PC-9 (cell line): ENCODE results near the gene PEPD. TPM values are rescaled to one million over a fixed set of nuclear protein-coding genes. Genes with fewer than 3 reads are reported as not detected.
"Not testable (repeated sequence)": the region's sequence is repeated elsewhere in the genome, so short reads cannot be mapped to it uniquely, and the experiment has no call there.

ENCODE experiments used
- BruUV-seq: library from RNA; stranded (reverse); fragments of 400-500 nt; replicated peaks from 2 replicates; lab custom pipeline; 2021; lab: Mats Ljungman, UMichigan
- CTCF ChIA-PET: fragments of 300-600 bp; sonication (Branson Sonifier 250); formaldehyde crosslinking; loops from one replicate; lab custom pipeline; 2022; ENCODE audit warnings: antibody characterized with exemption; lab: Charles Lee
- POLR2A ChIA-PET: fragments of 300-600 bp; sonication (Branson Sonifier 250); formaldehyde crosslinking; loops from one replicate; lab custom pipeline; 2022; ENCODE audit warnings: antibody characterized with exemption; ENCODE audit not compliant: unreplicated experiment; lab: Charles Lee
- DNase-seq, 2 experiments: peaks; one replicate each; pipeline versions ENCODE4 v3.0.0 to v3.0.0-alpha.2; 2015 to 2022; ENCODE audit warnings: mixed read lengths in 1 of 2
- H2AFZ ChIP-seq: fragments of 200-600 bp; sonication (generic); 2 replicates; pipeline ENCODE4 v1.8.1; 2017; ENCODE audit warnings: antibody characterized with exemption
- H3F3A ChIP-seq: fragments of 200-600 bp; sonication (generic); 2 replicates; pipeline ENCODE4 v1.8.1; 2017; ENCODE audit warnings: antibody characterized with exemption, mild to moderate bottlenecking, low read depth; ENCODE audit not compliant: insufficient read depth
- H3K27ac ChIP-seq: fragments of 200-600 bp; sonication (generic); 2 replicates; pipeline ENCODE4 v1.6.1; 2016; ENCODE audit warnings: mixed run types
- H3K27me3 ChIP-seq: fragments of 200-600 bp; sonication (generic); 2 replicates; pipeline ENCODE4 v1.6.1; 2016; ENCODE audit warnings: low read depth, mixed run types; ENCODE audit not compliant: insufficient read depth
- H3K36me3 ChIP-seq: fragments of 200-600 bp; sonication (generic); 2 replicates; pipeline ENCODE4 v1.6.1; 2016; ENCODE audit warnings: low read depth, mixed run types
- H3K4me1 ChIP-seq: fragments of 200-600 bp; sonication (generic); replicated peaks from 2 replicates; pipeline ENCODE4 v1.6.1; 2016; ENCODE audit warnings: mixed run types; ENCODE audit not compliant: insufficient read depth
- H3K4me2 ChIP-seq: fragments of 200-600 bp; sonication (generic); 2 replicates; pipeline ENCODE4 v1.6.1; 2017; ENCODE audit warnings: mixed run types
- H3K4me3 ChIP-seq: fragments of 200-600 bp; sonication (generic); 2 replicates; pipeline ENCODE4 v1.6.1; 2016; ENCODE audit warnings: mixed run types
- H3K79me2 ChIP-seq: fragments of 200-600 bp; sonication (generic); 2 replicates; pipeline ENCODE4 v1.6.1; 2017; ENCODE audit warnings: low read depth, mixed run types
- H3K9me2 ChIP-seq: fragments of 200-600 bp; sonication (generic); 2 replicates; pipeline ENCODE4 v1.8.1; 2017; ENCODE audit warnings: mild to moderate bottlenecking; ENCODE audit not compliant: insufficient read depth
- H3K9me3 ChIP-seq: fragments of 200-600 bp; sonication (generic); 2 replicates; pipeline ENCODE4 v1.8.1; 2016; ENCODE audit warnings: low read depth; ENCODE audit not compliant: insufficient read depth
- H4K20me1 ChIP-seq: fragments of 200-600 bp; sonication (generic); 2 replicates; pipeline ENCODE4 v1.8.1; 2017; ENCODE audit not compliant: insufficient read depth
- EZH2 ChIP-seq: fragments of 200-600 bp; sonication (generic); IDR thresholded peaks from 2 replicates; pipeline ENCODE4 v1.8.0; 2017; ENCODE audit warnings: antibody characterized with exemption, low read depth
- intact Hi-C: fragments of 100-400 bp; cut with micrococcal nuclease; formaldehyde crosslinking; loops from one replicate; pipeline ENCODE4 v1.10.0; 2022; ENCODE audit not compliant: unreplicated experiment
- total RNA-seq: library from RNA; stranded (reverse); gene quantifications from 2 replicates; pipeline ENCODE4 v1.2.3, GENCODE V29; 2021
- TF ChIP-seq, protein P1 (sequence below): fragments of 200-600 bp; sonication (generic); conservative IDR thresholded peaks from 2 replicates; pipeline ENCODE4 v1.6.1; 2017; ENCODE audit warnings: mixed run types, antibody characterized with exemption, mild to moderate bottlenecking, moderate library complexity

Gene PEPD
- total RNA-seq, 1 experiment from 2014 or later, result 71.0 TPM

DNA sequence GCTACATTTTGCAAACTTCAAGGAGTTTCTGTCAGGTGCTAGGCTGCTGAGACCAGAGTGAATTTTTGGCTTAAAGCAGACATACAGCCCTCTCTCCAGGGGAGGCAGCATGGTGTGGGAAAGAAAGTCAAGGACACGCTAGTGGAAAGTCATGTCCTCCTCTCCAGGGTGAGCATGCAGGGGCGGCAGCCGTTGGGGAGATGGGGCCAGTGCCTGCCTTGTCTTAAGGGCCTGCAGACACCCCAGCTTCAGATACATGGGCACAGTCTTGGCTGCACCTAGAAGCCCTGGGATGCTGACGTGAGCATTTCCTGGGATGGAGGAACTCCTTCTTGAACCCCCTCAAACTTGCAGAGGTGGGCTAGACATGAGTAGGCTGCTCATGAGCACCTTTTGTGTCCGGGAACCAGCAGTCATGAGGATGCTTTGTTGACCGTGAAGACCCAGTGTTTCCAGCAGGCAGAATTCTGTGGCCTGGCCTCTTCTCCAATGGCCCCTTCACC is 43.3 kb upstream of the PEPD start:
- TF ChIP-seq, protein P1, sequence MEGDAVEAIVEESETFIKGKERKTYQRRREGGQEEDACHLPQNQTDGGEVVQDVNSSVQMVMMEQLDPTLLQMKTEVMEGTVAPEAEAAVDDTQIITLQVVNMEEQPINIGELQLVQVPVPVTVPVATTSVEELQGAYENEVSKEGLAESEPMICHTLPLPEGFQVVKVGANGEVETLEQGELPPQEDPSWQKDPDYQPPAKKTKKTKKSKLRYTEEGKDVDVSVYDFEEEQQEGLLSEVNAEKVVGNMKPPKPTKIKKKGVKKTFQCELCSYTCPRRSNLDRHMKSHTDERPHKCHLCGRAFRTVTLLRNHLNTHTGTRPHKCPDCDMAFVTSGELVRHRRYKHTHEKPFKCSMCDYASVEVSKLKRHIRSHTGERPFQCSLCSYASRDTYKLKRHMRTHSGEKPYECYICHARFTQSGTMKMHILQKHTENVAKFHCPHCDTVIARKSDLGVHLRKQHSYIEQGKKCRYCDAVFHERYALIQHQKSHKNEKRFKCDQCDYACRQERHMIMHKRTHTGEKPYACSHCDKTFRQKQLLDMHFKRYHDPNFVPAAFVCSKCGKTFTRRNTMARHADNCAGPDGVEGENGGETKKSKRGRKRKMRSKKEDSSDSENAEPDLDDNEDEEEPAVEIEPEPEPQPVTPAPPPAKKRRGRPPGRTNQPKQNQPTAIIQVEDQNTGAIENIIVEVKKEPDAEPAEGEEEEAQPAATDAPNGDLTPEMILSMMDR, result no peak
- no peak for TF ChIP-seq EZH2
- no peak overlapping the region for H2AFZ ChIP-seq
- POLR2A ChIA-PET, result no interaction called here

DNA sequence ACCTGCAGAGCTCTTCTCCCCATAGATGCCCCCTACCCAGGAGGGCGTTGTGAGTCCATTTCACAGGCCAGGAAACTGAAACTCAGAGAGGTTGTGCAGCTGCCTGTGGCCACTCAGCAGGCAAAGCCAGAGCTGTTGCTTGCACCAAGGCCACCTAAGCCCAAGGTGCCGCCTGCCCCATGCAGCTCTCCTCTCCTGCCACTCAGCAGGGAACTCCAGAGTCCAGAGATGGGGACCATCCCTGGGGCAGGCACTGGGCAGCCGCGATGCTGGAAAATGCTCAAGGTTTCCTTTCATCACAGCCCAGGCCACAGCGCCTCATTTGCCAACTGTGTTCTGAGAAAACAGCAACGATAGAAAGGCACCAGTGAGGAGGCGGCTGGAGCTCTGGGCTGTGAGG is 41.0 kb upstream of the PEPD start:
- intact Hi-C loops, result no loop called here
- no peak overlapping the region for H3K4me2 ChIP-seq
- peaks cover 23% of the 10 kb centered on the region for H3K27me3 ChIP-seq
- no peak overlapping the region for H3K27ac ChIP-seq
- H3K9me3 ChIP-seq, result no peaks in the 10 kb centered on the region
- no TSS peak for BruUV-seq
- no peak overlapping the region for H2AFZ ChIP-seq
- no peaks in the 10 kb centered on the region for H3K79me2 ChIP-seq
- ChIA-PET POLR2A (no interaction called here), CTCF (interaction anchor here (0.6 kb wide), 1 partner anchor 131 kb away, joined by 6 read pairs; no protein-coding TSS in a partner anchor)
- H3K4me3 ChIP-seq, result no peak overlapping the region
- no peaks in the 10 kb centered on the region for H3K9me2 ChIP-seq
- H3F3A ChIP-seq, result no peaks in the 10 kb centered on the region
- H3K4me1 ChIP-seq, result no peaks in the 10 kb centered on the region
- H3K36me3 ChIP-seq, result no peaks in the 10 kb centered on the region
- TF ChIP-seq, protein P1, result no peak
- TF ChIP-seq EZH2, result no peak
- H4K20me1 ChIP-seq, result no peaks in the 10 kb centered on the region
- no peak for DNase-seq

More for the DNA sequence above, 43.3 kb upstream of the PEPD start:
- Histone ChIP-seq H4K20me1 (no peaks in the 10 kb centered on the region), H3K4me2 (no peak overlapping the region), H3K9me2 (no peaks in the 10 kb centered on the region), H3F3A (no peaks in the 10 kb centered on the region), H3K27ac (no peak overlapping the region), H3K4me1 (peaks cover 10% of the 10 kb centered on the region), H3K27me3 (0 out of 2 replicates have a peak, but pooled peaks cover under 1% of the 10 kb centered on the region), H3K9me3 (no peaks in the 10 kb centered on the region), H3K4me3 (no peak overlapping the region), H3K36me3 (no peaks in the 10 kb centered on the region), H3K79me2 (no peaks in the 10 kb centered on the region)
- CTCF ChIA-PET, result no interaction called here
- BruUV-seq, result no TSS peak
- no peak for DNase-seq
- intact Hi-C loops, result no loop called here

- H3K9me3 ChIP-seq, H3K4me1 ChIP-seq, CTCF ChIA-PET, H3K36me3 ChIP-seq, H3K4me3 ChIP-seq, H3F3A ChIP-seq, H3K27ac ChIP-seq, H3K9me2 ChIP-seq, H4K20me1 ChIP-seq, intact Hi-C loops, POLR2A ChIA-PET, BruUV-seq, DNase-seq, H2AFZ ChIP-seq, H3K79me2 ChIP-seq, H3K4me2 ChIP-seq: not testable (repeated sequence)
- peaks cover 32% of the 10 kb centered on the region for H3K27me3 ChIP-seq
These were observed 40.1 kb upstream of the PEPD start for GRCh38 chr19:33561666-33562065.

- H3K9me3 ChIP-seq, result no peaks in the 10 kb centered on the region
- no TSS peak for BruUV-seq
- ChIA-PET CTCF (no interaction called here), POLR2A (no interaction called here)
- TF ChIP-seq EZH2, result no peak
- TF ChIP-seq, protein P1, result no peak
- intact Hi-C loops, result no loop called here
- H3K4me2 ChIP-seq, result no peak overlapping the region
- H3F3A ChIP-seq, result no peaks in the 10 kb centered on the region
- H2AFZ ChIP-seq, result no peak overlapping the region
- H3K9me2 ChIP-seq, result no peaks in the 10 kb centered on the region
- H3K27ac ChIP-seq, result no peak overlapping the region
- H3K79me2 ChIP-seq, result no peaks in the 10 kb centered on the region
- H3K36me3 ChIP-seq, result no peaks in the 10 kb centered on the region
- no peaks in the 10 kb centered on the region for H3K4me1 ChIP-seq
- DNase-seq, result no peak
- no peak overlapping the region for H3K4me3 ChIP-seq
- H3K27me3 ChIP-seq, result peaks cover 35% of the 10 kb centered on the region
- no peaks in the 10 kb centered on the region for H4K20me1 ChIP-seq
These were observed 39.7 kb upstream of the PEPD start for GRCh38 chr19:33561261-33561660.
